Erythroblast (primary cell): Measurements from ENCODE around the gene APP.

Experiments used
- GATA1 ChIP-seq: IDR thresholded peaks from 2 replicates; pipeline ENCODE4 v1.6.1; 2011; ENCODE audit warnings: low read depth, mild to moderate bottlenecking, control low read depth, low read length, moderate library complexity
- POLR2A ChIP-seq: IDR thresholded peaks from 2 replicates; pipeline ENCODE4 v1.6.1; 2011; ENCODE audit warnings: mild to moderate bottlenecking, low read length

DNA sequence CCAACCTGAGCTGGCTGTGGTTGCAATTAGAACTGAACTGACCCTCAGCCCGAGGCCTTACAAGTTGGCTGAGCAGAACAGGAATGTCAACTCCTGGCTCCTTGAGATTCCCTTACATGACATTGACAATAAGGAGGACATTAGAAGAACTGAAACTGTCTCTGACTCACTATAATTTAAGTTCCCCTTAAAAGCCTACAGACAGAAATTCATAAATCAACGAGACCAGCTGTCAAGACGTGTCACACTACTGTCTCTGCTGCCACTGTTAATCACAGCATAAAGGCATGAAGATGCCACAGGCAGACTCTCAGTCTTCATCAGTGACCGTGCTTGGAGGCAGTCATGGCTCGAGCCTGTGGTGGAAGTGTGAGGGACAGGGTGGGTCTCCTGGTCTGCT, 267.0 kb downstream of the APP start:
- no peak for TF ChIP-seq POLR2A
- no peak for TF ChIP-seq GATA1
